Tibial nerve (tissue), 4 donors: ENCODE measurements around the gene NAA38. TPM values are rescaled to one million over a fixed set of nuclear protein-coding genes. Genes with fewer than 3 reads are reported as not detected.

Experiments
- DNase-seq, 2 donors: peaks; one replicate each; pipeline ENCODE4 v3.0.0-alpha.2; 2019; ENCODE audit warnings: low spot score in 2 of 2
- H3K27ac ChIP-seq, 4 donors: fragments of 200-600 bp; sonication (generic) in 3 of 4; one replicate each; pipeline ENCODE4 v1.5.1; 2017 to 2019; ENCODE audit warnings: mild to moderate bottlenecking in 1 of 4
- H3K27me3 ChIP-seq, 2 donors: fragments of 200-600 bp; sonication (generic) in 1 of 2; one replicate each; pipeline versions ENCODE4 v1.5.1 to v1.6.0; 2017 to 2019
- H3K36me3 ChIP-seq, 3 donors: fragments of 200-600 bp; sonication (generic); one replicate each; pipeline ENCODE4 v1.5.1; 2018 to 2019
- H3K4me1 ChIP-seq, 4 donors: fragments of 200-600 bp; sonication (generic) in 3 of 4; one replicate each; pipeline ENCODE4 v1.5.1; 2017 to 2019
- H3K4me3 ChIP-seq, 4 donors: fragments of 200-600 bp; sonication (generic) in 3 of 4; one replicate each; pipeline ENCODE4 v1.5.1; 2017 to 2019; ENCODE audit warnings: mild to moderate bottlenecking in 1 of 4, moderate library complexity in 1 of 4
- H3K9me3 ChIP-seq, 4 donors: fragments of 200-600 bp; sonication (generic) in 3 of 4; one replicate each; pipeline ENCODE4 v1.5.1; 2017 to 2019
- CTCF ChIP-seq, 5 experiments: fragments of 200-600 bp in 3 of 5; fragments of 450-650 bp in 2 of 5; sonication (generic) in 3 of 5; IDR thresholded peaks; one replicate each; pipeline ENCODE4 v1.5.1; 2016 to 2019; ENCODE audit warnings: antibody characterized with exemption in 5 of 5, mild to moderate bottlenecking in 3 of 5, moderate library complexity in 2 of 5
- EP300 ChIP-seq, 2 donors: sonication (generic); formaldehyde crosslinking; IDR thresholded peaks; one replicate each; pipeline ENCODE4 v1.6.1; 2017; ENCODE audit warnings: antibody characterized with exemption in 2 of 2, mild to moderate bottlenecking in 1 of 2
- POLR2A ChIP-seq, 2 donors: fragments of 450-650 bp; IDR thresholded peaks; one replicate each; pipeline ENCODE4 v1.6.1; 2017; ENCODE audit warnings: antibody characterized with exemption in 2 of 2, mild to moderate bottlenecking in 2 of 2, moderate library complexity in 2 of 2
- WGBS, 2 donors: methylation state at CpG; one replicate each; pipeline ENCODE4 v1.1.5; 2018; 5-methylcytosine and 5-hydroxymethylcytosine counted together
- total RNA-seq, 4 donors: library from RNA; depleted of rRNA; stranded (reverse); fragments of >200 nt; gene quantifications; one replicate each; pipeline ENCODE4 v1.1.0, GENCODE V29; 2016

The NAA38 gene
- total RNA-seq, result 100 to 1,000 TPM; 104 to 198 (median 167) TPM

GRCh38 chr17:7856811-7857712 lies at the start of gene NAA38:
Gene NAA38, minus strand, starts transcription at chr17:7857559. Its CDS starts 96 bp downstream, at chr17:7857463.
- DNase-seq, result peak; percentile 93 to 95
- TF ChIP-seq CTCF (IDR thresholded peaks at IDR 0.05) (peak; percentile 13 to 76 (median 48)), EP300 (IDR thresholded peaks at IDR 0.05) (peak; percentile 44 to 93), POLR2A (IDR thresholded peaks at IDR 0.05) (peak; percentile 47 to 69)
- Histone ChIP-seq H3K4me1 (peaks cover 0 to 37% (median 31%) of the 10 kb centered on the region in 4 donors), H3K4me3 (peak within 1 kb of the TSS; percentile 66 to 78 (median 69)), H3K9me3 (no peaks in the 10 kb centered on the region), H3K36me3 (peaks cover 0 to 42% (median 13%) of the 10 kb centered on the region in 3 donors), H3K27me3 (no peaks in the 10 kb centered on the region), H3K27ac (peak within 1 kb of the TSS; percentile 86 to 97 (median 92))
- 0% methylated on average over 29 to 44 of the region's 64 CpGs for WGBS, 2 donors

- Histone ChIP-seq H3K9me3 (no peaks in the 10 kb centered on the region), H3K36me3 (peaks cover 0 to 99% (median 26%) of the 10 kb centered on the region in 3 donors), H3K27ac (no peak overlapping the region), H3K4me1 (no peaks in the 10 kb centered on the region), H3K27me3 (no peaks in the 10 kb centered on the region), H3K4me3 (no peak overlapping the region)
- no peak for DNase-seq
- 68 to 73% methylated on average over 21 to 22 of the region's 22 CpGs for WGBS, 2 donors
- TF ChIP-seq CTCF (IDR thresholded peaks at IDR 0.05) (no peak), POLR2A (IDR thresholded peaks at IDR 0.05) (no peak), EP300 (IDR thresholded peaks at IDR 0.05) (no peak)
Observed at GRCh38 chr17:7903154-7904103, 46.1 kb upstream of the NAA38 start.

GRCh38 chr17:7897773-7898172 lies 40.4 kb upstream of the NAA38 start:
- 24 to 31% methylated on average over 6 of the region's 6 CpGs for WGBS, 2 donors
- TF ChIP-seq CTCF (IDR thresholded peaks at IDR 0.05) (peak; percentile 27 to 74 (median 44)), POLR2A (IDR thresholded peaks at IDR 0.05) (no peak)
- Histone ChIP-seq H3K27ac (peak overlapping the region in 1 of 4 donors; percentile 3), H3K36me3 (peaks cover 0 to 90% (median 9%) of the 10 kb centered on the region in 3 donors), H3K9me3 (no peaks in the 10 kb centered on the region), H3K4me3 (no peak overlapping the region), H3K27me3 (no peaks in the 10 kb centered on the region), H3K4me1 (peaks cover 0 to 3% (median 0%) of the 10 kb centered on the region in 4 donors)
- peak in 1 of 2 donors; percentile 19 for DNase-seq

GRCh38 chr17:7897090-7897489 lies 39.7 kb upstream of the NAA38 start:
- Histone ChIP-seq H3K4me1 (peaks cover 0 to 3% (median 0%) of the 10 kb centered on the region in 4 donors), H3K27ac (no peak overlapping the region), H3K9me3 (no peaks in the 10 kb centered on the region), H3K36me3 (peaks cover 0 to 85% (median 8%) of the 10 kb centered on the region in 3 donors), H3K27me3 (no peaks in the 10 kb centered on the region), H3K4me3 (no peak overlapping the region)
- TF ChIP-seq POLR2A (IDR thresholded peaks at IDR 0.05) (no peak), CTCF (IDR thresholded peaks at IDR 0.05) (no peak), EP300 (IDR thresholded peaks at IDR 0.05) (no peak)
- DNase-seq, result no peak
- WGBS, 2 donors, result 88 to 94% methylated on average over 13 of the region's 13 CpGs
